ACHN (cell line): Measurements from ENCODE around the gene SLC25A13.
"Not testable (repeated sequence)": the region's sequence is repeated elsewhere in the genome, so short reads cannot be mapped to it uniquely, and the experiment has no call there.

Experiments used
- DNase-seq: peaks from one replicate; pipeline ENCODE4 v3.0.0-alpha.2; 2015
- in situ Hi-C: cut with HindIII; loops from 2 replicates; pipeline ENCODE4 v1.10.0; 2017; ENCODE audit warnings: low sequenced_read_pairs, low pct_ligation_motif_present, low pct_unique_long_range_greater_than_20kb

SLC25A13 gene

GRCh38 chr7:96305915-96306314 is 16.0 kb downstream of the SLC25A13 start:
- no peak for DNase-seq
- in situ Hi-C loops = no loop called here

- no peak for DNase-seq
These were observed 17.3 kb downstream of the SLC25A13 start for GRCh38 chr7:96304573-96304972.

GRCh38 chr7:96303686-96304443 is 18.0 kb downstream of the SLC25A13 start:
- in situ Hi-C loops = no loop called here

More at GRCh38 chr7:96304573-96304972, 17.3 kb downstream of the SLC25A13 start:
- in situ Hi-C loops = no loop called here

GRCh38 chr7:96303105-96303685 is 18.7 kb downstream of the SLC25A13 start:
- no peak for DNase-seq
- in situ Hi-C loops = no loop called here

More at GRCh38 chr7:96303686-96304443, 18.0 kb downstream of the SLC25A13 start:
- peak; percentile 65 for DNase-seq

- DNase-seq = no peak
- in situ Hi-C loops = no loop called here
These were observed 20.9 kb downstream of the SLC25A13 start for GRCh38 chr7:96300986-96301385.

GRCh38 chr7:96300502-96300901 is 21.4 kb downstream of the SLC25A13 start:
- DNase-seq = no peak

GRCh38 chr7:96299496-96299895 is 22.4 kb downstream of the SLC25A13 start:
- in situ Hi-C loops = no loop called here
- DNase-seq = no peak

More at GRCh38 chr7:96300502-96300901, 21.4 kb downstream of the SLC25A13 start:
- in situ Hi-C loops = no loop called here

GRCh38 chr7:96297876-96298275 is 24.0 kb downstream of the SLC25A13 start:
- DNase-seq = no peak
- in situ Hi-C loops = no loop called here

- DNase-seq, in situ Hi-C loops: not testable (repeated sequence)
These were observed 24.5 kb downstream of the SLC25A13 start for GRCh38 chr7:96297446-96297845.

GRCh38 chr7:96293911-96294310 is 28.0 kb downstream of the SLC25A13 start:
- in situ Hi-C loops, DNase-seq: not testable (repeated sequence)

GRCh38 chr7:96287559-96287958 is 34.3 kb downstream of the SLC25A13 start:
- in situ Hi-C loops = no loop called here
- DNase-seq = no peak

GRCh38 chr7:96287132-96287531 is 34.8 kb downstream of the SLC25A13 start:
- in situ Hi-C loops = no loop called here
- no peak for DNase-seq

GRCh38 chr7:96285579-96285978 is 36.3 kb downstream of the SLC25A13 start:
- DNase-seq = no peak
- in situ Hi-C loops = no loop called here

- DNase-seq = no peak
- in situ Hi-C loops = no loop called here
These were observed 37.1 kb downstream of the SLC25A13 start for GRCh38 chr7:96284835-96285234.

- in situ Hi-C loops = no loop called here
- DNase-seq = no peak
These were observed 37.7 kb downstream of the SLC25A13 start for GRCh38 chr7:96284240-96284639.

GRCh38 chr7:96282835-96283234 is 39.1 kb downstream of the SLC25A13 start:
- DNase-seq = no peak
- in situ Hi-C loops = no loop called here

- in situ Hi-C loops = no loop called here
- no peak for DNase-seq
These were observed 44.0 kb downstream of the SLC25A13 start for GRCh38 chr7:96277921-96278320.

- in situ Hi-C loops = no loop called here
- DNase-seq = no peak
These were observed 45.9 kb downstream of the SLC25A13 start for GRCh38 chr7:96276019-96276418.

GRCh38 chr7:96273716-96274115 is 48.2 kb downstream of the SLC25A13 start:
- in situ Hi-C loops = no loop called here
- no peak for DNase-seq
